ENCODE measurements around the gene CTSC.

CTSC gene

GRCh38 chr11:88337181-88337986 is at the start of gene CTSC:
TSS of gene CTSC (minus strand) at chr11:88337736. CDS start at chr11:88337672, 64 bp downstream.
- peak; percentile 92 for DNase-seq

- DNase-seq: no peak
Measured at GRCh38 chr11:88384669-88385005, 47.1 kb upstream of the CTSC start.

- no peak for DNase-seq
Measured at GRCh38 chr11:88384004-88384668, 46.6 kb upstream of the CTSC start.

- DNase-seq: no peak
Measured at GRCh38 chr11:88383447-88383846, 45.9 kb upstream of the CTSC start.

- no peak for DNase-seq
Measured at GRCh38 chr11:88379130-88379529, 41.6 kb upstream of the CTSC start.

GRCh38 chr11:88378422-88379066 is 41.0 kb upstream of the CTSC start:
- no peak for DNase-seq

GRCh38 chr11:88377646-88378045 is 40.1 kb upstream of the CTSC start:
- no peak for DNase-seq

GRCh38 chr11:88377144-88377543 is 39.6 kb upstream of the CTSC start:
- DNase-seq: no peak

GRCh38 chr11:88375927-88376470 is 38.5 kb upstream of the CTSC start:
- DNase-seq: no peak

GRCh38 chr11:88370782-88371181 is 33.2 kb upstream of the CTSC start:
- no peak for DNase-seq

- peak; percentile 41 for DNase-seq
Measured at GRCh38 chr11:88367310-88367709, 29.8 kb upstream of the CTSC start.

GRCh38 chr11:88363648-88364065 is 26.1 kb upstream of the CTSC start:
- DNase-seq: no peak

GRCh38 chr11:88363004-88363403 is 25.5 kb upstream of the CTSC start:
- no peak for DNase-seq

GRCh38 chr11:88360141-88360540 is 22.6 kb upstream of the CTSC start:
- DNase-seq: no peak

- DNase-seq: peak; percentile 19
Measured at GRCh38 chr11:88359541-88359940, 22.0 kb upstream of the CTSC start.

GRCh38 chr11:88359114-88359513 is 21.6 kb upstream of the CTSC start:
- no peak for DNase-seq

- DNase-seq: no peak
Measured at GRCh38 chr11:88358040-88358431, 20.5 kb upstream of the CTSC start.

GRCh38 chr11:88357323-88358039 is 19.9 kb upstream of the CTSC start:
- DNase-seq: no peak

GRCh38 chr11:88355887-88356286 is 18.4 kb upstream of the CTSC start:
- no peak for DNase-seq

- DNase-seq: no peak
Measured at GRCh38 chr11:88354912-88355311, 17.4 kb upstream of the CTSC start.

GRCh38 chr11:88353835-88354496 is 16.4 kb upstream of the CTSC start:
- no peak for DNase-seq

- no peak for DNase-seq
Measured at GRCh38 chr11:88353386-88353785, 15.8 kb upstream of the CTSC start.

GRCh38 chr11:88352139-88352538 is 14.6 kb upstream of the CTSC start:
- DNase-seq: no peak

Measured in CD4-positive, alpha-beta T cell treated with Interleukin-10 for 1 hour (primary cell).